Fibroblast of skin of back (primary cell): ENCODE results near the gene PRKAG2.
A peak's percentile ranks its signal among the peaks of the same experiment; 100 is the strongest.

Source experiments
- DNase-seq: peaks from one replicate; pipeline ENCODE4 v3.0.0-alpha.2; 2013

Gene PRKAG2

DNA sequence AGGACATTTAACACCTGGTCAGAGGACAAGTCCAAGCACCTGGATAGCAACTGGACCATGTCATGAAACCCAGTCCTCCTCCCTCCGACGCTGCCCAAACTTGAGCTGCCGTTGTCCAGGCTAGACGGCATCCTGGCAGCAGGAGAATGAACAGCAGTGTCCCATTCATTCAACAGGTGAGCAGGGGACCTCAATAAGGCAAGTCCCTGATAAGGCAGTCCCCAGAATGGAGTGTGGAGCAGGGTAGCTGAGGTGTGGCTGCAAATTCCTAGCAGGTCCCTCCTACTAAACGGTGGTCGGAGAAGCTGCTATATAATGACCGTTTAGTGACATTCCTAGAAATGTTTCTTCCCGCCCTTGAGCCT, 169.8 kb downstream of the PRKAG2 start:
- DNase-seq, result no peak

DNA sequence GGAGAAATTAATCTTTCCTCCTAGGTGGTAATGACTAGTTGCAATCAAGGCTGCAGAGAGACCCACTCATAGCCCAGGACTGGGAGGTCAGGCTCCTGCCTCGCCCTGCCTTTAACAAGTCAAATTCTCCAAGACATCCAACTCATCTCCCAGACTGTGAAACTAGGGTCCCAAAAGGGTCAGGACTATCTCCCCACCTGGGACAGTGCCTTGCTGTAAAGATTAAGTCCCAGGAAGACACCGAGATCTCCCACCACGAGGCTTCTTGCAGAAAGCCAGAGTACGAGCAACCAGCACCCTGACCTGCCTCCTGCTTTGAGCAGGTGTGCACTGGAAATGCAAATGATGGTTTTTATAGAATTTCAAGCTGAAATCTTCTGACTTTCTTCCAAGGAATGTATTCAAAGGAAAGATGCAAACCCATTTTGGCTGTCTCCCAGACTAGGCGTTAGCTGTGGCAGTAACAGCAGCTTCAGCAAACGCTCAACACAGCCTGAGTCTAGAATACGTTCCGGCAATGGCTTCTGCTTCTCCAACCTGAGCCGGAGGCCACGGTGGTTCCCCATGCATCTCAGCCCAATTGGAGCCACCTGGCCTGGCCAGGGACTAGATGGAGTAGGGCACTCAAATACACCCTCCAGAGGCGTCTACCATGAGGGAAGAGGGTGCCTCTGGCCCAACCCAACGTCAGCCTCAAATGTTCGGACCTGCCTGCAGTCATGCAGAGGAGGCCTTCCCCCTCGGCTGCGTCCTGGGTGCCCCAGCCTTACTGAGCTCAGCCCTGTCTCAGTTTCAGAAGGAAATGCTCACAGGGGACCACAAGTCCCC, 170.4 kb downstream of the PRKAG2 start:
- no peak for DNase-seq

DNA sequence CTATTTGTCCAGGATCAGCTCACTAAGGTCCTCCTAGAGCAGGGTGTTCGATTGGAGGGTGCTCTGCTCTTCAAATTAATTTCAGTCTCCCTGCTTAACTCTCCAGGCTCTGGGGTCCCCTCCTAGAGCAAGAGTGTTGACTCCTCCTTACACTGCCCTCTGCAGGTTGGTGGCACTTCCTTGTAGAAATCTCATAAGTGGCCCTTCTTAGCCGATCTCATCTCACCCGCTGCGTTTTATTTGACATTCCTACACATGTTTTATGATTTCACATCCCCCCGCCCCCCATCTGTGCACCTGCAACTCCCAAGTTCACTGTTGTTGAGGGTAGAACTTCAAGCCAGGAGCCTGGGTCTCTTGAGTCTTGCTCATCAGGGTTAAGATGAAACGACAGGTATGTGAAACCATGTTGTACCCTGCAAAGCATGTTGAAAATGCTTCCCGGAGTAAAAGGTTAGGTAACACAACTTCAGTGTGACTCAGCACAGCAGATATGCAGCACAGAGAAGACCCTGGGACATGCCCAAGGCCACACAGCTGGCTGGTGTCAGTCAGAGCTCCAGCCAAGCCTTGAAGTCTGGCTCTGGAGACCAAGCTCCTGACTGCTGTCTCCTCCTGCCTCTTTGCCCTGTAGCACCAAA, 171.2 kb downstream of the PRKAG2 start:
- DNase-seq, result peak; percentile 70

DNA sequence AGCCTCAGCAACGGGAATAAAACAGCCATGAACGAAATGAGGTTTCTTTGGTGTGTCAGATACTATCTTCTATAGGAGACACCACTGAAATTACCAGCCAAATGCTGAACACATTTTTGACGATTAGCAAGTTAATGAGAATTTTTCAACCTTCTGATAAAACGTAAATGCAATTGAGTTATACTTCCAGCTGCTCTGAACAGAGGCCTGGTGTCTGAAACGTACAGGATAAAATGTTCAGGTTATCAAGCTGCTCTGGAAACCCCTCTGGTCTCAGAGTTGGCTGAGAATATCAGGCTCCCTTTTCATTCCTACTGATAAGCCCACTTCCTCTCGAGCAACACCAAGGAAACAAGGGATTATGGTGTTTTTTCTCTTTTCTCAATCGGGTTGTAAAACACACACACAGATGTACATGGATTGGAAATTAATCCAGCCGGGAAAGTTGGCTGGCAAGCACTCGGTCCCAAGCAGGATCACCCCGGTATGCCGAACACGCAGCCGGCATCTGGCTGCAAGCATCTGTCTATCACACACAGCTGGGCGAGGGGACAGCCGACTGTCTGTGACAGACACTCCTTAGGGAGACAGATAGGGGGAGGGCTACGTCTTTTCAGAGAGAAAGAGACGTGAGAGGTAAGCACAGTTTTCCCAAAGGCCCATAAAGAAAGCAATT, 171.8 kb downstream of the PRKAG2 start:
- no peak for DNase-seq

DNA sequence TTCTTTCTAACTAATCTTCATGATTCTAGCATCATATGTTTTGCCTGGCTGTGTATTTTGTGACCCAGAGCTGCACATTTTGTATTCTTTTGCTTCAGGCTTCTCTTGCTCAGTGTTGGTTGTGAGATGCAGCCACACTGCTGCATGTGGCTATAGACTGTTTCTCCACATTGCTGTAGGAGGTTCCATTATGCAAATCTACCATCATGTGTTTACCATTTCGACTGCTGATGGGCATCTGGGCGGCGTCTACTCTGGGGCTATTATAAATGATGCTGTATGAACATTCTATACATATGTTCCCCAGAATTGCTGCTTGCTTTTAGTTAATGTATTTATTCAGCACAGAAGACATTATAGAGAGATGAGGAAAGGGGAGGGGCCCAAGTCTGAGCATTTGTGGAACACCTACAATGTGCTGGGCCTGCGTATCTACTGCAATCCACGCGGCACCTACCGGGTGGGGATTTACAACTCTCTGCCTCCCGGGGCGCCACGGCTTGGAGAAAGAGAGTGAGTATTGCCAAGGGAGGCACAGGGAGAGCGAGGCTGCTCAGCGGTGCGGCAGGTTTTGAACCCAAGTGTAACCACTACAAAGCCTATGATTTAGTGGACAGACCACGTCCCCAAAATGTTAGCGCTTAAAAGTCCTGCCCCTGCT, 172.5 kb downstream of the PRKAG2 start:
- no peak for DNase-seq

DNA sequence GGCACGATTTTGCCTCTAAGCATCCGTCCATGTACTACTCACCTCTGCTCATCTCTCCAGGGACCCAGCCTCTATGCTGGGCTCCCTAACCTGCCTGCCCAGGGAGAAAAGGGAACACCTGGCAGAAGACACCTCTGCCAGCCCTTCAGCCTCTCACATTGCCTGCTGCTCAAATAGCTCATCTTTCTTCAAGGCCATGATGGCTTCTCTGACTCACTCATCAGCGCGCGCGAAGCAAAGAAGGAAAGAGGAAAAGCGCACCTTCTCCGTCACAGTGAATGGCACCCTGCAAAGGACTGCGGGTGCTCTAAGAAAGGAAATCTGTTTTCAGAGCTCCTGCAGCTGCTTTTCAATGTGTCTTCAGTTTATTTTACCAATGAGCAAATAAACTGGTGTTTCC, 174.0 kb downstream of the PRKAG2 start:
- no peak for DNase-seq

DNA sequence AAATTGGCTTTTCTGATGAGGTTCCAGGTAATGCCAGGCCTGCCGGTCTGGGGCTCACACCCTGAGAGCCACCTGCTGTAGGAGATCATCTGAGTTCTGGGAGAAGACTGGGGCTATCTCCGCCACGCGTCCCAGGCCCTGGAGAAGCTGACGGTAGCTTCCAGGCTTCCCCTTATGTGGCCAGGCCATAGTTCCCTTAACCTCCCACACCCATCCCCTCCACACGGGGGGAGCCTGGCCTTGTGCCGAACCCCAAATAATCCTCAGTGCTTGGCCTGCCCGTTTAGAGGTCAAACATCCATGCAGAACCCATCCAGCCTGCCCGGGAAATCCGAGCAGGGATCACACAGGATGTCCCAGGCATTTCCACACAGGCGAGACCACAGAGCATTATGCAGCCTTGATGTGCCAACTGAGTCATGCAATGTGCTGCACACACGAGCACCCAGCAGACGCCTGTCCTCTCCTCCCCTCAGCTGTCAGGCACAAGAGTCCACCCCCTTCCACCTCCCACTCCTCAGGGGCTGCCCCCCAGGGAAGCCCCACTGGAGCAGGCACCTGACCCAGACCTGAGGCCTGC, 176.2 kb downstream of the PRKAG2 start:
- peak; percentile 51 for DNase-seq

DNA sequence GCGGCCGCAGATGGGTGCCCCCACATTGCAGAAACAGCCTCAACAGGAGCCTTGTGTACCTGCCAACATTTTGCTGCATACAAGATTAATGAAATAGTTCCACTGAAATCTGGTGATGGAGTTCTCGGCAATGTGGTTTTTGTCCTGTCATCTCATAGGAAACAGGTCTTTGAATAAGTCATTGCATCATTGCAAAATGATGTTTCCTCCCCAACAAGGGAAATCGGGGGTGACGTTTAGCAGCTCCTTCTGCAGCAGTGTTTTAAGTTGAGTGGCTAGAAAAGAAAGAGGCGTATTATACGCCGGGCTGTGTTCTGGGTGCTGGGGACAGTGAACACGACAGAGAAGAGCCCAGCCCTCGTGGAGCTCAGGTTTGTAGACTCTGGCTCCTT, 177.0 kb downstream of the PRKAG2 start:
- peak; percentile 30 for DNase-seq

DNA sequence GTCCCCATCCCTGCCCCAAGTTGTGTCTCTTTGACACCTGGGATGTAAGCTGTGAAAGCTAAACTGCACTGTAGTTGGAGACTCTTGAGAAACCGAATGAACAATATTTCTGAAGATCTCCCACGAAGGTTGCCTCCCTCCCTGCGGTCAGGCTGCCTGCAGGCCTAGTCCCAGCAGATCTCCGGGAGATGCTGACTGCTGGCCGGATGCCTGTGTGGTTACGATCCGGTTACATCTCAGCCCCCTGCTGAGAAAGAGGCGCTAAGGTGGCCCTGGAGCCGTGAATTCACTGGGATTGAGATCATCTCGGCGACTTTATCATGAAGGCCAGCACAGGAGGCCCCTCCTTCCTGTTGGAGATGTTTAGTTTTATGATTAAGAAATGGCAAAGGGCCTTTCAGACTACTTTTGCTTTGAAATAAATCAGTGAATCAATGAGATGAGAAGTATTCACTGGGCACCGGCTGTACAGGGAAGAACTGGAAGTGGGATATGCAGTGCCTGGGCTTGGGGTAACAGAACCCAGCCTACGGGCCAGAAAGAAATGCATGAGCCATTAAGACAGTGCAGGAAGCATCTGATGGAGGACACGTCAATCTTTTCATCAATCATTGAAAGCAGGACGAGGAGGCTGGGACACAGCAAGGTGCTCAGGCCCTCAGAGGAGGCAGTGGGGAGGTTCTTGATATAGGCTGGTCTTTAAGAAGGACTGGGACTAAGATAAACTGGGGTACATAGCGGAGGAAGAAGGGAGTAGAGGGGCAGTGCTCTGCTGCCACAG, 177.6 kb downstream of the PRKAG2 start:
- DNase-seq, result peak; percentile 98

DNA sequence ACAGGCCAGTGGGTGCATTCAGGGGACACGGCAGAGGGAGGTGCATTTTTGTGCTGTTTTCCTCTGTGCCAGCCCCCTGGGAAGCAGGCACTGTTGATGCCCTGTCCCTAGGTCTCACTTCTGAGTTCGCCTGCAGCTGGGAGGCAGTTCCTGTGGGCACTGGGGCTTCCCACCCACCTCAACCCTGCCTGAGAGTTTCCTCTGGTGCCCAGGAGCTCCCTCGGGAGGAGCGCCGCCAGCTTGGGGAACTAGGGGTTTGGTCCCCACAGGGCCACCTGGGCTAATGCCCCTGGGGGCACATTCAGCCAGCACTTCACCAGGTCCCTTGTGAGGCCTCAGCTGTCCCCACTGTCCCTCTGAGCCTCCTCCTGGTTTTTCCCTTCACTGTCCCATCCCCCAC, 179.0 kb downstream of the PRKAG2 start:
- no peak for DNase-seq

DNA sequence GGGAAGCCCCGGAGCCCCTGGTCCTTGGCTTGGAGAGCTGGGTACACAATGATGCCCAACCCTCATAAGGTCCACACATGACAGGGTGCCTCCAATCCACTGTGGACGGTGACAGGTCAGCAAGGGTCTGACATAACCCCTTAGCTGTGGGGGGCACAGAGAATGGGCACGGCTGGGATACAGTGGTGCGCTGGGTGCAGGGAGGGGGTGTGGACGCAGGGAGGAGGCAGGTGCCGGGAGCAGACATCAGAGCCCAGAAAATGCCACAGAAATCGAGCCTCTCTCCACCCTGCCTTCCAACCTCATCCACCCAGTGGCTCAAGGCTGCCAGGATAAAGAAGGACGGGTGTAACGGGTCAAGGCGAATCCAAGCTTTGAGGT, 179.4 kb downstream of the PRKAG2 start:
- no peak for DNase-seq

DNA sequence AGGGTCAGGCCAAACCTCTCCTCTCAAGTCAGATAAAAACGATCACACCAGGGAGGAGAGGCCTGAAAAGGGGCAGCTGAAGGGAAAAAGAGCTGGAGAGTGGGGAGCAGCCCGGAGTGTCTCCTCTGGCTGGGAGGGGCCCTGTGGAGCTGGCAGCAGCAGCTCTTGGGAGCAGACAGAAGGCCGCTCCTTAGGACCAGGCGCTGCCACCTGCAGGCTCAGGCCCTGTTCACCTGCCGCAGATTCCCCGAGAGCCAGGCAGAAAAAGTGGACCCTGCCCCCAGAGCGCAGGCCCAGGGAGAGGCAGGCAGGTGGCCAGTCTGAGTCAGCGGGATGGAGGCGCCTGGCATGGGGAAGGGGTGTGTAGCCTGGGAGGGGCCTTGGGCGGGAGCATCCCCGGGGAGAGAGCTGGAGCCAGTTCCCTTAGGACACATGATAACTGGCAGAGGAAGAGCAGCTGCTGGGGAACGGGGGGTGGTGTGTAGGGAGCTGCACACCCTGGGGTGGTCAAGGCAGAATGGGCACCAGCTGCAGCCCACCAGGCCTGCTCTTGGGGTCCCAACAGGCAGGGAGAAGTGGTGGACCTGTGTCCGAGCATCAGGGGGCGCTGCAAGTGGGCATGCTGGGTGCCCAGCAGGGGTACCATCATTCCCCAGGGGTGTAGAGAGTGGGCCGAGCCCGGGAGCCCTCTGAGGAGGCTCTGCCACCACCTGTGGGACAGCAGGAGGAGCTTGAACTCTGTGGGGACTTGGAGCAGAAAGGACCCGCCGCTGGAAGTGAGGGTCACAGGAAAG, 180.0 kb downstream of the PRKAG2 start:
- DNase-seq, result no peak

DNA sequence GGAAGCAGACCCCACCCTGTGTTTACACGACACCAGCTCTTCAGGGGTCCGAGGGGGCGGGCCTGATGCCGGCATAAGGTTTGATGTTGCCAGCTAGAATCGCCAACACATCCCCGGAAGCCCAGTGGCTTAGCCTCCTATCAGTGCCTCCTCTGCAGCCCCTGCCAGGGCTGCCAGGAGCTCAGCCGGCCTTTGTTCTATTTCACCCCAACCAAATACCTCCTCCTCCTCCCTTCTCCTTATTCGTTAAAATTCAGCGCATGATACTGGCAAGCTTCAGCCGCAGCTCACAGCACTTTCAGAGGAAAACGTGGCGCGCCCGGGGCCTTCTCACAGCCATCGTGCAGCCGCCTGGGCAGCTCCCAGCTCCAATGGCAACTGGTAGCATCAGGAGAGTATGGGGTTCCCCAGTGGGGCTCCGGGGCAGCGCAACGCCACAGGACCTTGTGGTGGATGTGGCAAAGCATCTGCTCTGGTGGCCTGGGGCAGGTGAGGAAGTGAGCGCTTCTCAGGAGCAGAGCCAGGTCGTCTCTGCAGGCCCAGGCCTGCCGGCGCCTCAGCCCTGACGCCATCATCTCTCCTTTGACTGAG, 180.9 kb downstream of the PRKAG2 start:
- DNase-seq, result no peak

DNA sequence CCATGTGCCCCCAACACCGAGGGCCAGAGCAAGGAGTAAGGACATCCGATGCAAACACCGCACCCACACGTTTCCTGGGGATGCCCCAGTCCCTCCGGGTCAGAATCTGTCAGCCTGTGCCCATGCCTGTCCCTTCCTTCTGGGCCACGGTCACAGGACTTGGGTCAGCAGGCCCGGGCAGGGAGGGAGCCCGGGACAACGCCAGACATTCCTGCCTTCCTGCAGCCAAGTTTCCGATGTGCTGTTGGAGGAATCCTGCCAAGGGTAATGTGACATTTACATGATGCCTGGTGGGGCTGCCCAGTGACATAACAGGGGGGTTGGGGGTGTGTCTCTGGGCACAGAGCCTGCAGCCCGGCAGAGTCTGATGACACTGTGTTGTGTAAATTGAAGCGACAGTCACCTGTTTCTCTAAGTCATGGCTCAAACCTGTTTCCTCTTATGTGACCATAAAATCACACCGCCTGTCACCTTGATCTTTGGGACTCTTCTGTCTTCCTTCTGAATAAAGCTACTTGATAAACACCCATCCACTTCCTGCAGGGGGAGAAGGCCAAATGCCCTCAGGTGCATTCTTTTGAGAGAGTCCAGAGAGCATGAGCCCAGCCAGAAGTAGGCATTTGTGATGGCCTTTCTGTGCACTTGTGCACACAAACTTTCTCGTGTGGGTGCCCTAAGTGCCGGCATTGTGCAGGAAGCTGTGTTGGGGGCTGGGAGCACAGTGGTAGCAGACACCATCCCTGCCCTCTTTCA, 181.9 kb downstream of the PRKAG2 start:
- no peak for DNase-seq

DNA sequence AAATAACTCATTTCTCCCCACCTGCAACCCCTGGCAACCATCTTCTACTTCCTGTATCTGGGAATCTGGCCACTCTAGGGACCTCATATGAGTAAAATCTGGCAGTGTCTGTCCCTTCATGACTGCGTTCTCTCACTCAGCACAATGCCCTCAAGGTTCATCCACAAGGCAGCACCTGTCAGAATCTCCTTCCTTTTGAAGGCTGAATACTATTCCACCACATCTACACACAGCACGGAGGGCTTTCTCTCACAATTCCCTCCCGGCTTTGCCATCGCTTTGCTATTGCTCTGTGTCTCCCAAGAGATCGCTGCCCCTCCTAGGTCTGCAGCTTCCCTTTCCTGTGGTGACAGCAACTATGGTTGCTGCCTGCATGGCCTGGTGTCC, 182.5 kb downstream of the PRKAG2 start:
- DNase-seq, result no peak

DNA sequence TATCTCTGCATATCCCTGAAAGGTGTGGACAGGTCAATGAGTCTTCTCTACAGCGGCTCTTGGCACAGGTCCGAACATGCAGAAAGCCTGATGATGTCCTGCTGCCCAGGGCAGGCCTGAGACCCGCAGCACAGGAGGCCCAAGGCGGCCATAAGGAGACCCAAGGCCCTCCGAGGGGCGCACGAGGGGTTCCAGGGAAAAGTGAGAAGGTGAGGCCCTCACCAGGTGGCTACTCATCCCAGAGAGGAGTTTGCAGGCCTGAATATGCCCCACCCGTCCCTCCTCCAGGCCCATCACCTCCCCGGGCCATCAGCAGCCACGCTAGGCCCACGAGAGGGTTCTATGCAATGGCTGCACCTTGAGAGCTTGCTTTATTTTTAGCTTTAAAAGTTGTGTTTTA, 183.8 kb downstream of the PRKAG2 start:
- no peak for DNase-seq

DNA sequence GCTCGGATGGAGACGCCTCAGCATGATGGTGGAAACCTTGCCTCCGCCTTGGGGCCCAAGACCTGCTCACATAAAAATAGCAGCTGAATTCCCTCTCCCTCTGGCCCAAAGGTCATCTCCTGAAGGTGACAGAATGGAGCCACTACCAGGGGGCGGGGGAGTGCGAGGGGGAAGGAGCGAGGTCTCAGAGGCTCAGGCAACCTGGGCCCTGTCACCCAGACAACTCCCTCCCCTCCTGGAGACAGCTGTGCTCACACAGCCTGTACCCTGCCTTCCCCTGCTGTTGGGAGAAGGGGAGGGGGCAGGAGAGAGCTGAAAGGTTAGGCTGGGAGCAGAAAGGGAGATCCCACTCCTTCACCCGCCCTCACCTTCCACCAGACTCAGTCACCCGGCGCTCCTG, 184.2 kb downstream of the PRKAG2 start:
- DNase-seq, result no peak

DNA sequence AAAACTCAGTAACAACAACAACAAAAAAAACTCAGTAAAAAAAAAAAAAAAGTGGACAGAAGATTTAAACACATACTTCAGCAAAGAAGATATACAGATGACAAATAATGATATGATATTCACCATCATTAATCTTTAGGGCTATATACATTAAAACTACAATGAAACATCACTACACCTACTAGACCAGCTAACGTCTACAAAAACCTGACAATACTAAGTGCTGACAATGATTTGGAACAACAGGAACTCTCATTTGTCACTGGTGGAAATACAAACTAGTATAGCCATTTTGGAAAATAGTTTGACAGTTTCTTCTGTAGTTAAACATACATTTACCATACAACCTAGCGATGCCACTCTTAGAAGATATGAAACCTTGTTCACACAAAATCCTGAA, 185.5 kb downstream of the PRKAG2 start:
- no peak for DNase-seq

DNA sequence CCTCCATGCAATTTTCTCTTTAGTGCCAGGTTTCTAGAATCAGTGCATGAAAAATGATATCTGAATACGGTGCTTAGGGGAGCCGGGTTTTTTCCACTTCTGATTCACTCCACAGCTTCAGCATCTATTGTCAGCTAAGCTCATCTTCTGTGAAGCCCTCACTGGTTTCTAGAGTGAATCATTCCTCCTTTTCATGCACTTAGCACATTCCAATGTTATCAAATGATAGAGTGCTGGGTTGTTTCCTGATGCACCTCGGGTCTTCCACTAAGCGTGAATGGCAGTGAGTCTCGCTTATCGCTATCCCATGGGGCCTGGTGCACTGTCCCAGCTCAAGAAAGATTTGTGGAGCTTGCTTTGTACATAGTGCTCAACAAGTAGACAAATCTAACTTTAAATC, 186.3 kb downstream of the PRKAG2 start:
- DNase-seq, result peak; percentile 64
